KMS-11 (cell line): ENCODE measurements around the gene CDK5RAP2.

ENCODE experiments used
- H2AFZ ChIP-seq: fragments of 200-600 bp; sonication (generic); 2 replicates; pipeline ENCODE4 v1.6.1; 2016; ENCODE audit warnings: antibody characterized with exemption, mixed run types, low read depth
- H3K27ac ChIP-seq: fragments of 200-600 bp; sonication (generic); 2 replicates; pipeline ENCODE4 v1.6.1; 2016; ENCODE audit warnings: mild to moderate bottlenecking, mixed run types
- H3K27me3 ChIP-seq: fragments of 200-600 bp; sonication (generic); 2 replicates; pipeline ENCODE4 v1.6.1; 2017; ENCODE audit warnings: mild to moderate bottlenecking, low read depth, mixed run types, moderate library complexity; ENCODE audit not compliant: insufficient read depth
- H3K36me3 ChIP-seq: fragments of 200-600 bp; sonication (generic); 2 replicates; pipeline ENCODE4 v1.6.1; 2017; ENCODE audit warnings: mild to moderate bottlenecking, mixed run types; ENCODE audit not compliant: insufficient read depth
- H3K4me1 ChIP-seq: fragments of 200-600 bp; sonication (generic); 2 replicates; pipeline ENCODE4 v1.6.1; 2016; ENCODE audit warnings: mild to moderate bottlenecking, low read depth, mixed run types; ENCODE audit not compliant: poor library complexity, severe bottlenecking
- H3K4me2 ChIP-seq: fragments of 200-600 bp; sonication (generic); 2 replicates; pipeline ENCODE4 v1.7.0; 2016; ENCODE audit warnings: mild to moderate bottlenecking, mixed run types
- H3K4me3 ChIP-seq: fragments of 200-600 bp; sonication (generic); IDR thresholded peaks from 2 replicates; pipeline ENCODE4 v1.6.1; 2017; ENCODE audit warnings: low read depth, low read length, mixed read lengths; ENCODE audit not compliant: insufficient read depth
- H3K79me2 ChIP-seq: fragments of 200-600 bp; sonication (generic); 2 replicates; pipeline ENCODE4 v1.6.1; 2016; ENCODE audit warnings: low read depth, mixed run types; ENCODE audit not compliant: insufficient read depth
- H3K9ac ChIP-seq: fragments of 200-600 bp; sonication (generic); 2 replicates; pipeline ENCODE4 v1.6.1; 2016; ENCODE audit warnings: mild to moderate bottlenecking, mixed run types
- H4K20me1 ChIP-seq: fragments of 200-600 bp; sonication (generic); 2 replicates; pipeline ENCODE4 v1.6.1; 2016; ENCODE audit warnings: mild to moderate bottlenecking, mixed run types; ENCODE audit not compliant: insufficient read depth
- CTCF ChIP-seq: fragments of 200-600 bp; sonication (generic); conservative IDR thresholded peaks from 2 replicates; pipeline ENCODE4 v1.6.1; 2017; ENCODE audit warnings: low read depth, mild to moderate bottlenecking, antibody characterized with exemption, low read length, moderate library complexity, mixed read lengths

CDK5RAP2 gene

GRCh38 chr9:120351106-120351505 is 228.9 kb downstream of the CDK5RAP2 start:
- no peaks in the 10 kb centered on the region for H3K79me2 ChIP-seq
- TF ChIP-seq CTCF = no peak

GRCh38 chr9:120350596-120350995 is 229.4 kb downstream of the CDK5RAP2 start:
- no peaks in the 10 kb centered on the region for H4K20me1 ChIP-seq
- H3K27me3 ChIP-seq = no peaks in the 10 kb centered on the region
- no peak overlapping the region for H3K4me2 ChIP-seq
- H3K4me3 ChIP-seq = no peak overlapping the region
- H3K4me1 ChIP-seq = no peaks in the 10 kb centered on the region
- H3K27ac ChIP-seq = no peak overlapping the region
- no peak overlapping the region for H2AFZ ChIP-seq
- H3K36me3 ChIP-seq = no peaks in the 10 kb centered on the region
- H3K79me2 ChIP-seq = no peaks in the 10 kb centered on the region
- no peak overlapping the region for H3K9ac ChIP-seq
- TF ChIP-seq CTCF = no peak

More at GRCh38 chr9:120351106-120351505, 228.9 kb downstream of the CDK5RAP2 start:
- Histone ChIP-seq H3K4me1 (no peaks in the 10 kb centered on the region), H3K27me3 (no peaks in the 10 kb centered on the region), H3K4me2 (no peak overlapping the region), H3K4me3 (no peak overlapping the region), H3K27ac (no peak overlapping the region), H2AFZ (no peak overlapping the region), H3K9ac (no peak overlapping the region), H3K36me3 (no peaks in the 10 kb centered on the region), H4K20me1 (no peaks in the 10 kb centered on the region)

GRCh38 chr9:120348951-120349429 is 231.0 kb downstream of the CDK5RAP2 start:
- Histone ChIP-seq H3K4me1 (no peaks in the 10 kb centered on the region), H3K36me3 (no peaks in the 10 kb centered on the region), H3K9ac (no peak overlapping the region), H3K4me2 (no peak overlapping the region), H3K79me2 (no peaks in the 10 kb centered on the region), H3K27me3 (no peaks in the 10 kb centered on the region), H2AFZ (no peak overlapping the region), H4K20me1 (no peaks in the 10 kb centered on the region), H3K27ac (no peak overlapping the region), H3K4me3 (no peak overlapping the region)
- TF ChIP-seq CTCF = peak; percentile 68

GRCh38 chr9:120345379-120345778 is 234.6 kb downstream of the CDK5RAP2 start:
- Histone ChIP-seq H3K27me3 (no peaks in the 10 kb centered on the region), H3K36me3 (no peaks in the 10 kb centered on the region), H3K27ac (no peak overlapping the region), H2AFZ (no peak overlapping the region), H3K4me3 (no peak overlapping the region), H3K79me2 (no peaks in the 10 kb centered on the region), H3K9ac (no peak overlapping the region), H3K4me2 (no peak overlapping the region), H4K20me1 (no peaks in the 10 kb centered on the region), H3K4me1 (no peaks in the 10 kb centered on the region)
- no peak for TF ChIP-seq CTCF

- H3K27me3 ChIP-seq = no peaks in the 10 kb centered on the region
- no peak overlapping the region for H3K9ac ChIP-seq
- no peak overlapping the region for H2AFZ ChIP-seq
- H3K79me2 ChIP-seq = no peaks in the 10 kb centered on the region
- no peak for TF ChIP-seq CTCF
- no peak overlapping the region for H3K4me2 ChIP-seq
- H4K20me1 ChIP-seq = no peaks in the 10 kb centered on the region
- no peak overlapping the region for H3K4me3 ChIP-seq
- no peak overlapping the region for H3K27ac ChIP-seq
- no peaks in the 10 kb centered on the region for H3K4me1 ChIP-seq
- H3K36me3 ChIP-seq = no peaks in the 10 kb centered on the region
Measured at GRCh38 chr9:120344230-120344629, 235.7 kb downstream of the CDK5RAP2 start.
